H1 (cell line): ENCODE measurements around the gene ASXL1. TPM values are rescaled to one million over a fixed set of nuclear protein-coding genes. Genes with fewer than 3 reads are reported as not detected.

Experiments
- CTCF ChIA-PET: fragments of 300-600 bp; sonication (Branson Sonifier 250); formaldehyde crosslinking; loops from one replicate; lab custom pipeline; 2021; ENCODE audit not compliant: partially characterized antibody; lab: Charles Lee
- POLR2A ChIA-PET: fragments of 300-600 bp; sonication (Branson Sonifier 250); formaldehyde crosslinking; loops from one replicate; lab custom pipeline; 2021; ENCODE audit warnings: inconsistent platforms; ENCODE audit not compliant: partially characterized antibody; lab: Charles Lee
- DNase-seq, 2 experiments: peaks; one replicate each; pipeline versions ENCODE4 v3.0.0 to v3.0.0-alpha.2; 2010 to 2022; ENCODE audit warnings: low spot score in 2 of 2, low read depth in 1 of 2, mixed read lengths in 1 of 2
- FAIRE-seq: peaks from 2 replicates; lab custom pipeline; 2011; peaks lifted over from hg19 to GRCh38; lab: Jason Lieb, UNC
- H2AFZ ChIP-seq: 2 replicates; pipeline ENCODE4 v1.8.1; 2012; ENCODE audit warnings: low read length, inconsistent platforms
- H2AK5ac ChIP-seq: 2 replicates; pipeline ENCODE4 v1.6.1; 2013; ENCODE audit warnings: low read depth, low read length
- H2BK120ac ChIP-seq: replicated peaks from 2 replicates; pipeline ENCODE3; 2013; ENCODE audit warnings: low read depth, low read length, inconsistent platforms
- H2BK12ac ChIP-seq: 2 replicates; pipeline ENCODE4 v1.6.1; 2013; ENCODE audit warnings: low read depth, low read length
- H2BK15ac ChIP-seq: 2 replicates; pipeline ENCODE4 v1.6.1; 2013; ENCODE audit warnings: low read length
- H2BK20ac ChIP-seq: 2 replicates; pipeline ENCODE4 v1.6.1; 2013; ENCODE audit warnings: low read length
- H2BK5ac ChIP-seq: 2 replicates; pipeline ENCODE4 v1.6.1; 2013; ENCODE audit warnings: low read depth, low read length
- H3K14ac ChIP-seq: 2 replicates; pipeline ENCODE4 v1.6.1; 2013; ENCODE audit warnings: inconsistent platforms; ENCODE audit not compliant: insufficient read length
- H3K18ac ChIP-seq: 2 replicates; pipeline ENCODE4 v1.6.1; 2013; ENCODE audit warnings: low read length; ENCODE audit errors: extremely low read depth
- H3K23ac ChIP-seq: 2 replicates; pipeline ENCODE4 v1.6.1; 2013; ENCODE audit warnings: inconsistent platforms; ENCODE audit not compliant: insufficient read length
- H3K23me2 ChIP-seq: 2 replicates; pipeline ENCODE4 v1.6.1; 2013; ENCODE audit warnings: low read depth, low read length
- H3K27ac ChIP-seq: 2 replicates; pipeline ENCODE4 v1.6.1; 2011; ENCODE audit warnings: low read depth, low read length, inconsistent platforms
- H3K27me3 ChIP-seq, 4 experiments: replicated peaks in 1 of 4; 1 replicate in 1 of 4; 2 replicates in 3 of 4; pipeline versions ENCODE4 v1.6.1 to v1.8.1; 2011 to 2013; ENCODE audit warnings: low read length in 3 of 4, mild to moderate bottlenecking in 3 of 4, inconsistent platforms in 2 of 4, mixed read lengths in 2 of 4, moderate library complexity in 1 of 4; ENCODE audit not compliant: control insufficient read depth in 3 of 4, insufficient read depth in 3 of 4; ENCODE audit errors: extremely low read depth in 1 of 4
- H3K36me3 ChIP-seq, 4 experiments: 2 replicates each; pipeline versions ENCODE4 v1.6.1 to v1.8.1; 2011 to 2013; ENCODE audit warnings: mild to moderate bottlenecking in 4 of 4, low read length in 3 of 4, moderate library complexity in 2 of 4, control low read depth in 1 of 4, inconsistent platforms in 1 of 4; ENCODE audit not compliant: insufficient read depth in 4 of 4, control insufficient read depth in 2 of 4
- H3K4ac ChIP-seq: replicated peaks from 2 replicates; pipeline ENCODE3; 2013; ENCODE audit warnings: low read length, low read depth, mixed read lengths, inconsistent platforms; ENCODE audit not compliant: insufficient read length
- H3K4me1 ChIP-seq, 4 experiments: replicated peaks in 1 of 4; 1 replicate in 1 of 4; 2 replicates in 3 of 4; pipeline versions ENCODE4 v1.6.1 to v1.8.1; 2011 to 2013; ENCODE audit warnings: low read length in 3 of 4, inconsistent platforms in 2 of 4, mixed read lengths in 1 of 4; ENCODE audit not compliant: insufficient read depth in 4 of 4, control insufficient read depth in 3 of 4
- H3K4me2 ChIP-seq, 2 experiments: 2 replicates each; pipeline versions ENCODE4 v1.6.1 to v1.8.1; 2011 to 2013; ENCODE audit warnings: low read depth in 2 of 2, low read length in 2 of 2, control low read depth in 1 of 2, inconsistent platforms in 1 of 2, mild to moderate bottlenecking in 1 of 2; ENCODE audit not compliant: insufficient read depth in 1 of 2
- H3K4me3 ChIP-seq, 4 experiments: fragments of 200-600, 300-600 bp in 1 of 4; sonication (generic), shearing (Covaris generic), sonication (Bioruptor Twin) in 1 of 4; 2 replicates each; pipeline versions ENCODE4 v1.5.1 to v1.8.1; 2011 to 2016; ENCODE audit warnings: low read length in 4 of 4, low read depth in 3 of 4, control low read depth in 2 of 4, inconsistent platforms in 2 of 4, mild to moderate bottlenecking in 2 of 4, mixed read lengths in 1 of 4, moderate library complexity in 1 of 4; ENCODE audit not compliant: insufficient read depth in 2 of 4; ENCODE audit errors: extremely low read depth in 1 of 4
- H3K56ac ChIP-seq: replicated peaks from 2 replicates; pipeline ENCODE3; 2013; ENCODE audit warnings: low read depth, mild to moderate bottlenecking, mixed read lengths, low read length, inconsistent platforms; ENCODE audit not compliant: insufficient read length
- H3K79me1 ChIP-seq: 2 replicates; pipeline ENCODE4 v1.6.1; 2013; ENCODE audit warnings: low read depth, low read length, control low read depth
- H3K79me2 ChIP-seq, 2 experiments: 2 replicates each; pipeline versions ENCODE4 v1.6.1 to v1.8.1; 2012 to 2013; ENCODE audit warnings: low read length in 2 of 2, mild to moderate bottlenecking in 2 of 2, inconsistent platforms in 1 of 2; ENCODE audit not compliant: insufficient read depth in 2 of 2, control insufficient read depth in 1 of 2
- H3K9ac ChIP-seq, 4 experiments: replicated peaks in 1 of 4; 1 replicate in 1 of 4; 2 replicates in 3 of 4; pipeline versions ENCODE4 v1.6.1 to v1.8.1; 2011 to 2013; ENCODE audit warnings: low read depth in 3 of 4, low read length in 3 of 4, control low read depth in 2 of 4, mild to moderate bottlenecking in 2 of 4, moderate library complexity in 2 of 4, inconsistent platforms in 1 of 4; ENCODE audit errors: extremely low read depth in 1 of 4
- H3K9me3 ChIP-seq, 2 experiments: 2 replicates each; pipeline versions ENCODE4 v1.6.1 to v1.8.1; 2012 to 2013; ENCODE audit warnings: mild to moderate bottlenecking in 2 of 2, moderate library complexity in 2 of 2, control low read depth in 1 of 2, inconsistent platforms in 1 of 2, low read depth in 1 of 2, low read length in 1 of 2, mixed read lengths in 1 of 2; ENCODE audit not compliant: insufficient read depth in 2 of 2
- H4K20me1 ChIP-seq, 2 experiments: replicated peaks in 1 of 2; 2 replicates each; pipeline versions ENCODE3 to v1.8.1; 2011 to 2013; ENCODE audit warnings: inconsistent platforms in 2 of 2, low read length in 2 of 2, mild to moderate bottlenecking in 1 of 2; ENCODE audit not compliant: insufficient read depth in 2 of 2, control insufficient read depth in 1 of 2
- H4K5ac ChIP-seq: 2 replicates; pipeline ENCODE4 v1.6.1; 2013; ENCODE audit warnings: low read length, low read depth, mixed read lengths, inconsistent platforms; ENCODE audit not compliant: insufficient read length
- H4K8ac ChIP-seq: 2 replicates; pipeline ENCODE4 v1.8.0; 2013; ENCODE audit warnings: mild to moderate bottlenecking, moderate library complexity, low read length, inconsistent platforms; ENCODE audit not compliant: insufficient read depth; ENCODE audit errors: extremely low read depth
- H4K91ac ChIP-seq: replicated peaks from 2 replicates; pipeline ENCODE3; 2013; ENCODE audit warnings: low read length, mixed read lengths, inconsistent platforms; ENCODE audit not compliant: insufficient read length
- EGR1 ChIP-seq: IDR thresholded peaks from 2 replicates; pipeline ENCODE4 v1.6.1; 2011; ENCODE audit warnings: low read depth, low read length, borderline replicate concordance
- RBBP5 ChIP-seq: IDR thresholded peaks from 2 replicates; pipeline ENCODE4 v1.7.1; 2012; ENCODE audit warnings: low read depth, mild to moderate bottlenecking, inconsistent platforms, low read length, moderate library complexity, borderline replicate concordance
- RXRA ChIP-seq: IDR thresholded peaks from 2 replicates; pipeline ENCODE4 v1.6.1; 2011; ENCODE audit warnings: low read depth, mild to moderate bottlenecking, low read length, moderate library complexity; ENCODE audit not compliant: insufficient read depth
- WGBS, 2 experiments: shearing (Covaris generic) in 1 of 2; methylation state at CpG; one replicate each; pipeline versions ENCODE4 v1.1.6 to v1.1.7; 2013 to 2015; ENCODE audit warnings: low lambda C conversion rate in 2 of 2, mixed read lengths in 2 of 2, inconsistent platforms in 1 of 2, low coverage in 1 of 2, missing lambda C conversion rate in 1 of 2; ENCODE audit not compliant: insufficient replicate concordance in 2 of 2, insufficient coverage in 1 of 2, insufficient read length in 1 of 2; ENCODE audit errors: extremely low coverage in 1 of 2, missing lambda C conversion rate in 1 of 2; 5-methylcytosine and 5-hydroxymethylcytosine counted together
- polyA plus RNA-seq, 7 experiments: library from polyadenylated mRNA; depleted of rRNA in 3 of 7; stranded (reverse) in 5 of 7; unstranded in 2 of 7; fragments of >200 nt in 5 of 7; fragments of 200-250 nt in 2 of 7; gene quantifications; 1 replicate in 5 of 7; 2 replicates in 1 of 7; 4 replicates in 1 of 7; pipeline versions ENCODE4 v1.2.1 to v1.2.3, GENCODE V29; 2011 to 2013; ENCODE audit warnings: missing spikeins in 2 of 7, mixed read lengths in 2 of 7
- total RNA-seq: library from RNA; stranded (reverse); fragmentation: NEBNext Ultra II Directional; extraction: Animal tissue kit (Norgen Biotek cat#: 25700); gene quantifications from 2 replicates; pipeline ENCODE4 v1.2.1, GENCODE V29; 2021

ASXL1 gene
- total and polyA plus RNA-seq, 2 of the 8 experiments (the other 6 are each of a cell fraction or from before 2014, with no cell fraction given): 10.6 to 26.5 TPM

DNA sequence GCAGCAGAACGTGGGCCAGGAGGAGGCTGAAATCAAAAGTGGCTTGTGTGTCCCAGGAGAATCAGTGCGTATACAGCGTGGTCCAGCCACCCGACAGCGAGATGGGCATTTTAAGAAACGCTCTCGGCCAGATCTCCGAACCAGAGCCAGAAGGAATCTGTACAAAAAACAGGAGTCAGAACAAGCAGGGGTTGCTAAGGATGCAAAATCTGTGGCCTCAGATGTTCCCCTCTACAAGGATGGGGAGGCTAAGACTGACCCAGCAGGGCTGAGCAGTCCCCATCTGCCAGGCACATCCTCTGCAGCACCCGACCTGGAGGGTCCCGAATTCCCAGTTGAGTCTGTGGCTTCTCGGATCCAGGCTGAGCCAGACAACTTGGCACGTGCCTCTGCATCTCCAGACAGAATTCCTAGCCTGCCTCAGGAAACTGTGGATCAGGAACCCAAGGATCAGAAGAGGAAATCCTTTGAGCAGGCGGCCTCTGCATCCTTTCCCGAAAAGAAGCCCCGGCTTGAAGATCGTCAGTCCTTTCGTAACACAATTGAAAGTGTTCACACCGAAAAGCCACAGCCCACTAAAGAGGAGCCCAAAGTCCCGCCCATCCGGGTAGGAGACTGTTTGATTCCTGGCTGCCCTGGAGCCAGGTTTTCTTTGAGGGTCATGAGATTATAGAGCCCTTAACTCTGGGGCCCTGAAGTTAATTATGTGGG is 75.3 kb downstream of the ASXL1 start:
- Histone ChIP-seq H4K91ac (no peak overlapping the region), H3K18ac (no peak overlapping the region), H3K23ac (no peak overlapping the region), H2AK5ac (no peak overlapping the region), H3K23me2 (no peaks in the 10 kb centered on the region), H3K4me3 (no peak overlapping the region), H2BK12ac (no peak overlapping the region), H3K79me2 (no peaks in the 10 kb centered on the region), H3K9me3 (no peaks in the 10 kb centered on the region), H3K27ac (no peak overlapping the region), H2BK5ac (no peak overlapping the region), H3K14ac (no peak overlapping the region), H4K8ac (no peak overlapping the region), H3K4me1 (no peaks in the 10 kb centered on the region), H2AFZ (no peak overlapping the region), H3K9ac (peak overlapping the region in 1 of 4 experiments; percentile 35; a peak in 1 of 7 replicates), H4K5ac (no peak overlapping the region), H3K36me3 (peaks cover 3 to 42% (median 23%) of the 10 kb centered on the region in 4 experiments; a peak in 6 of 8 replicates), H4K20me1 (peaks cover 2 to 4% of the 10 kb centered on the region in 2 experiments), H2BK20ac (no peak overlapping the region), H3K79me1 (no peaks in the 10 kb centered on the region; the same call in 1 of the 2 replicates), H2BK120ac (no peak overlapping the region), H3K27me3 (no peaks in the 10 kb centered on the region), H3K4ac (no peak overlapping the region), H3K56ac (no peak overlapping the region), H2BK15ac (no peak overlapping the region), H3K4me2 (no peak overlapping the region)
- CTCF ChIA-PET: interaction anchor here (1.1 kb wide), 1 partner anchor 8 kb away, joined by 3 read pairs; no protein-coding TSS in a partner anchor
- no peak for FAIRE-seq
- TF ChIP-seq RBBP5: no peak
- no peak for TF ChIP-seq RXRA
- TF ChIP-seq EGR1: no peak
- POLR2A ChIA-PET: no interaction called here
- 92% methylated on average over 20 of the region's 20 CpGs; no CpG with 5 or more reads in 1 of the 2 experiments for WGBS, 2 experiments
- no peak for DNase-seq
